Measurements from ENCODE around the gene CCDC112.
"Not testable (repeated sequence)": the region's sequence is repeated elsewhere in the genome, so short reads cannot be mapped to it uniquely, and the experiment has no call there.

Gene CCDC112

GRCh38 chr5:115328617-115329274 lies 32.3 kb upstream of the CCDC112 start:
- POLR2A ChIA-PET: not testable (repeated sequence)

DNA sequence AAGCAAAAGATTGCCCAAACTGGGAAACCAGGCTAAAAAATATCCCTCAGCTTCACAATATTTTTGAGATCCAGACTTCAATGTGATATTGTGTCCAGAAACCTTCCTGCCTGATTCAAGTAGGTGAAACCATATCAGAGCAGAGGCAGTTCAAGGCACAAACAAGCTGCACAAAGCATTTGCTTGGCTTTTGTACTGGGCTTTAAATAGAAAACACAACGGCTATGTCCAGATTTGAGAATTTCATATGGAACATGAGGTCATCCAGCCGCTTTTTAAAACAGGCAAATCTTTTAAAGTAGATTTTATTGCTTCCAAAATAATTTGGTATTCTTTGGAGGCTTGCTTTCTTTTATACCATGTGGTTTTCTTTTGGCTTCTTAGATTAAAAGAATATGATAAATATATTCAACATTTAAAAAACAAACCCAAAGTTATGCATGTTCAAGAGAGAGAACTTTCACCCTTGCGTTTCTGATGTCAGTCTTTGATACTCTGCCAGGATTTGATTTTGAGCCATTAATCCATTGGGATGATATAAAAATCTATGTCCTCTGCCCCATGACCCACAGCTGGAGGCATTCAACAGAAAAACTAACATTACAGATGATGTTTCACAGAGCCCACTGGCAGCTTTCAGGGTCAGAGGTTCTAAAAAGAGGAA lies 29.0 kb upstream of the CCDC112 start:
- H3K27me3 ChIP-seq (replicated peaks in 2 of 5; ENCODE audit: control insufficient read depth in 4 of 5, insufficient read depth in 5 of 5, low read length in 4 of 5): peaks cover 0 to 10% (median 0%) of the 10 kb centered on the region in 5 experiments
- CTCF ChIA-PET: no interaction called here
- POLR2A ChIA-PET: no interaction called here
- H3K4me3 ChIP-seq (ENCODE audit: control insufficient read depth in 1 of 7, extremely low read depth in 1 of 7, insufficient read depth in 4 of 7, low read depth in 2 of 7, low read length in 6 of 7): no peak overlapping the region
- no peaks in the 10 kb centered on the region for H3K36me3 ChIP-seq (ENCODE audit: control insufficient read depth in 4 of 4, insufficient read depth in 4 of 4, low read length in 3 of 4)
- H3K4me1 ChIP-seq (ENCODE audit: control extremely low read depth in 1 of 4, control insufficient read depth in 4 of 4, insufficient read depth in 4 of 4, low read length in 3 of 4): no peaks in the 10 kb centered on the region
- no peak for DNase-seq
- H3K27ac ChIP-seq (ENCODE audit: insufficient read depth in 1 of 2, low read depth in 1 of 2, low read length in 2 of 2, poor library complexity in 1 of 2, severe bottlenecking in 2 of 2): no peak overlapping the region
- WGBS (ENCODE audit: insufficient coverage): 86% methylated on average over 1 of the region's 3 CpGs
- no peaks in the 10 kb centered on the region for H3K9me3 ChIP-seq (ENCODE audit: control extremely low read depth in 1 of 5, control insufficient read depth in 4 of 5, insufficient read depth in 2 of 5, low read depth in 1 of 5, low read length in 4 of 5)

More at GRCh38 chr5:115328617-115329274, 32.3 kb upstream of the CCDC112 start:
- H3K4me1 ChIP-seq (ENCODE audit: control extremely low read depth in 1 of 4, control insufficient read depth in 4 of 4, insufficient read depth in 4 of 4, low read length in 3 of 4); DNase-seq; CTCF ChIA-PET; H3K36me3 ChIP-seq (ENCODE audit: control insufficient read depth in 4 of 4, insufficient read depth in 4 of 4, low read length in 3 of 4); H3K4me3 ChIP-seq (ENCODE audit: control insufficient read depth in 1 of 7, extremely low read depth in 1 of 7, insufficient read depth in 4 of 7, low read depth in 2 of 7, low read length in 6 of 7); H3K27ac ChIP-seq (ENCODE audit: insufficient read depth in 1 of 2, low read depth in 1 of 2, low read length in 2 of 2, poor library complexity in 1 of 2, severe bottlenecking in 2 of 2); H3K9me3 ChIP-seq (ENCODE audit: control extremely low read depth in 1 of 5, control insufficient read depth in 4 of 5, insufficient read depth in 2 of 5, low read depth in 1 of 5, low read length in 4 of 5): not testable (repeated sequence)
- WGBS (ENCODE audit: insufficient coverage): 70% methylated on average over 6 of the region's 6 CpGs
- H3K27me3 ChIP-seq (replicated peaks in 2 of 5; ENCODE audit: control insufficient read depth in 4 of 5, insufficient read depth in 5 of 5, low read length in 4 of 5): peaks cover 0 to 12% (median 0%) of the 10 kb centered on the region in 5 experiments

- no peaks in the 10 kb centered on the region for H3K9me3 ChIP-seq (ENCODE audit: control extremely low read depth in 1 of 5, control insufficient read depth in 4 of 5, insufficient read depth in 2 of 5, low read depth in 1 of 5, low read length in 4 of 5)
- H3K4me1 ChIP-seq (ENCODE audit: control extremely low read depth in 1 of 4, control insufficient read depth in 4 of 4, insufficient read depth in 4 of 4, low read length in 3 of 4): no peaks in the 10 kb centered on the region
- ChIA-PET CTCF (no interaction called here), POLR2A (no interaction called here)
- H3K36me3 ChIP-seq (ENCODE audit: control insufficient read depth in 4 of 4, insufficient read depth in 4 of 4, low read length in 3 of 4): no peaks in the 10 kb centered on the region
- no peak overlapping the region for H3K27ac ChIP-seq (ENCODE audit: insufficient read depth in 1 of 2, low read depth in 1 of 2, low read length in 2 of 2, poor library complexity in 1 of 2, severe bottlenecking in 2 of 2)
- H3K27me3 ChIP-seq (replicated peaks in 2 of 5; ENCODE audit: control insufficient read depth in 4 of 5, insufficient read depth in 5 of 5, low read length in 4 of 5): peaks cover 0 to 10% (median 0%) of the 10 kb centered on the region in 5 experiments
- WGBS (ENCODE audit: insufficient coverage): 100% methylated on average over 1 of the region's 2 CpGs
- no peak overlapping the region for H3K4me3 ChIP-seq (ENCODE audit: control insufficient read depth in 1 of 7, extremely low read depth in 1 of 7, insufficient read depth in 4 of 7, low read depth in 2 of 7, low read length in 6 of 7)
- no peak for DNase-seq
Measured at GRCh38 chr5:115324021-115324420, 27.6 kb upstream of the CCDC112 start.

- no peaks in the 10 kb centered on the region for H3K36me3 ChIP-seq (ENCODE audit: control insufficient read depth in 4 of 4, insufficient read depth in 4 of 4, low read length in 3 of 4)
- POLR2A ChIA-PET: no interaction called here
- H3K4me1 ChIP-seq (ENCODE audit: control extremely low read depth in 1 of 4, control insufficient read depth in 4 of 4, insufficient read depth in 4 of 4, low read length in 3 of 4): no peaks in the 10 kb centered on the region
- no peak for DNase-seq
- no peaks in the 10 kb centered on the region for H3K9me3 ChIP-seq (ENCODE audit: control extremely low read depth in 1 of 5, control insufficient read depth in 4 of 5, insufficient read depth in 2 of 5, low read depth in 1 of 5, low read length in 4 of 5)
- 100% methylated on average over 1 of the region's 2 CpGs for WGBS (ENCODE audit: insufficient coverage)
- peaks cover 0 to 15% (median 0%) of the 10 kb centered on the region in 5 experiments for H3K27me3 ChIP-seq (replicated peaks in 2 of 5; ENCODE audit: control insufficient read depth in 4 of 5, insufficient read depth in 5 of 5, low read length in 4 of 5)
- no peak overlapping the region for H3K27ac ChIP-seq (ENCODE audit: insufficient read depth in 1 of 2, low read depth in 1 of 2, low read length in 2 of 2, poor library complexity in 1 of 2, severe bottlenecking in 2 of 2)
- no peak overlapping the region for H3K4me3 ChIP-seq (ENCODE audit: control insufficient read depth in 1 of 7, extremely low read depth in 1 of 7, insufficient read depth in 4 of 7, low read depth in 2 of 7, low read length in 6 of 7)
- CTCF ChIA-PET: interaction anchor here (0.8 kb wide), 1 partner anchor 252 kb away, joined by 3 read pairs; no protein-coding TSS in a partner anchor
Measured at GRCh38 chr5:115322729-115323128, 26.3 kb upstream of the CCDC112 start.

GRCh38 chr5:115321309-115321708 lies 24.9 kb upstream of the CCDC112 start:
- no peaks in the 10 kb centered on the region for H3K9me3 ChIP-seq (ENCODE audit: control extremely low read depth in 1 of 5, control insufficient read depth in 4 of 5, insufficient read depth in 2 of 5, low read depth in 1 of 5, low read length in 4 of 5)
- CTCF ChIA-PET: no interaction called here
- no peak overlapping the region for H3K27ac ChIP-seq (ENCODE audit: insufficient read depth in 1 of 2, low read depth in 1 of 2, low read length in 2 of 2, poor library complexity in 1 of 2, severe bottlenecking in 2 of 2)
- H3K4me3 ChIP-seq (ENCODE audit: control insufficient read depth in 1 of 7, extremely low read depth in 1 of 7, insufficient read depth in 4 of 7, low read depth in 2 of 7, low read length in 6 of 7): no peak overlapping the region
- 97% methylated on average over 3 of the region's 3 CpGs for WGBS (ENCODE audit: insufficient coverage)
- DNase-seq: no peak
- no peaks in the 10 kb centered on the region for H3K36me3 ChIP-seq (ENCODE audit: control insufficient read depth in 4 of 4, insufficient read depth in 4 of 4, low read length in 3 of 4)
- H3K4me1 ChIP-seq (ENCODE audit: control extremely low read depth in 1 of 4, control insufficient read depth in 4 of 4, insufficient read depth in 4 of 4, low read length in 3 of 4): no peaks in the 10 kb centered on the region
- POLR2A ChIA-PET: no interaction called here
- peaks cover 0 to 11% (median 2%) of the 10 kb centered on the region in 5 experiments for H3K27me3 ChIP-seq (replicated peaks in 2 of 5; ENCODE audit: control insufficient read depth in 4 of 5, insufficient read depth in 5 of 5, low read length in 4 of 5)

GRCh38 chr5:115320515-115320914 lies 24.1 kb upstream of the CCDC112 start:
- POLR2A ChIA-PET: interaction anchor here (0.5 kb wide), 1 partner anchor 11 kb away, joined by 5 read pairs; no protein-coding TSS in a partner anchor

GRCh38 chr5:115320006-115320405 lies 23.6 kb upstream of the CCDC112 start:
- CTCF ChIA-PET: interaction anchor here (1.0 to 1.6 kb wide), 2 partner anchors 9 to 244 kb away, joined by 3 to 4 read pairs; no protein-coding TSS in a partner anchor
- Histone ChIP-seq H3K27me3 (replicated peaks in 2 of 5; ENCODE audit: control insufficient read depth in 4 of 5, insufficient read depth in 5 of 5, low read length in 4 of 5) (peaks cover 0 to 7% (median 2%) of the 10 kb centered on the region in 5 experiments), H3K4me3 (ENCODE audit: control insufficient read depth in 1 of 7, extremely low read depth in 1 of 7, insufficient read depth in 4 of 7, low read depth in 2 of 7, low read length in 6 of 7) (no peak overlapping the region), H3K9me3 (ENCODE audit: control extremely low read depth in 1 of 5, control insufficient read depth in 4 of 5, insufficient read depth in 2 of 5, low read depth in 1 of 5, low read length in 4 of 5) (no peaks in the 10 kb centered on the region), H3K4me1 (ENCODE audit: control extremely low read depth in 1 of 4, control insufficient read depth in 4 of 4, insufficient read depth in 4 of 4, low read length in 3 of 4) (no peaks in the 10 kb centered on the region), H3K27ac (ENCODE audit: insufficient read depth in 1 of 2, low read depth in 1 of 2, low read length in 2 of 2, poor library complexity in 1 of 2, severe bottlenecking in 2 of 2) (no peak overlapping the region), H3K36me3 (ENCODE audit: control insufficient read depth in 4 of 4, insufficient read depth in 4 of 4, low read length in 3 of 4) (no peaks in the 10 kb centered on the region)
- DNase-seq: no peak
- POLR2A ChIA-PET: no interaction called here
- 100% methylated on average over 3 of the region's 3 CpGs for WGBS (ENCODE audit: insufficient coverage)

More at GRCh38 chr5:115320515-115320914, 24.1 kb upstream of the CCDC112 start:
- 100% methylated on average over 1 of the region's 1 CpG for WGBS (ENCODE audit: insufficient coverage)
- Histone ChIP-seq H3K36me3 (ENCODE audit: control insufficient read depth in 4 of 4, insufficient read depth in 4 of 4, low read length in 3 of 4) (no peaks in the 10 kb centered on the region), H3K4me3 (ENCODE audit: control insufficient read depth in 1 of 7, extremely low read depth in 1 of 7, insufficient read depth in 4 of 7, low read depth in 2 of 7, low read length in 6 of 7) (no peak overlapping the region), H3K9me3 (ENCODE audit: control extremely low read depth in 1 of 5, control insufficient read depth in 4 of 5, insufficient read depth in 2 of 5, low read depth in 1 of 5, low read length in 4 of 5) (no peaks in the 10 kb centered on the region), H3K27me3 (replicated peaks in 2 of 5; ENCODE audit: control insufficient read depth in 4 of 5, insufficient read depth in 5 of 5, low read length in 4 of 5) (peaks cover 0 to 10% (median 2%) of the 10 kb centered on the region in 5 experiments), H3K4me1 (ENCODE audit: control extremely low read depth in 1 of 4, control insufficient read depth in 4 of 4, insufficient read depth in 4 of 4, low read length in 3 of 4) (no peaks in the 10 kb centered on the region), H3K27ac (ENCODE audit: insufficient read depth in 1 of 2, low read depth in 1 of 2, low read length in 2 of 2, poor library complexity in 1 of 2, severe bottlenecking in 2 of 2) (no peak overlapping the region)
- no peak for DNase-seq
- CTCF ChIA-PET: interaction anchor here (1.0 kb wide), 1 partner anchor 9 kb away, joined by 4 read pairs; no protein-coding TSS in a partner anchor

Measured in common myeloid progenitor, CD34-positive (primary cell).